Gastroesophageal sphincter (tissue), 4 donors: ENCODE measurements around the gene USP28. TPM values are rescaled to one million over a fixed set of nuclear protein-coding genes. Genes with fewer than 3 reads are reported as not detected.
A peak's percentile ranks its signal among the peaks of the same experiment; 100 is the strongest.
"Not testable (repeated sequence)": the region's sequence is repeated elsewhere in the genome, so short reads cannot be mapped to it uniquely, and the experiment has no call there.

ENCODE experiments used
- ATAC-seq: fragments of 150-250 bp; one replicate; pipeline ENCODE4 v1.9.1; 2016; ENCODE audit warnings: mild to moderate bottlenecking, moderate library complexity
- H3K27ac ChIP-seq, 4 donors: fragments of 200-600 bp; sonication (generic) in 3 of 4; 1 replicate in 3 of 4; 2 replicates in 1 of 4; pipeline ENCODE4 v1.5.1; 2016 to 2019
- H3K27me3 ChIP-seq: fragments of 200-600 bp; sonication (generic); one replicate; pipeline ENCODE4 v1.5.1; 2019
- H3K36me3 ChIP-seq, 2 donors: fragments of 200-600 bp; sonication (generic); one replicate each; pipeline ENCODE4 v1.5.1; 2019; ENCODE audit warnings: control low read depth in 1 of 2
- H3K4me1 ChIP-seq, 3 donors: fragments of 200-600 bp; sonication (generic); 1 replicate in 2 of 3; 2 replicates in 1 of 3; pipeline ENCODE4 v1.5.1; 2016 to 2019; ENCODE audit warnings: control low read depth in 2 of 3
- H3K4me3 ChIP-seq, 2 donors: fragments of 200-600 bp; sonication (generic); one replicate each; pipeline ENCODE4 v1.5.1; 2019; ENCODE audit warnings: mild to moderate bottlenecking in 1 of 2, moderate library complexity in 1 of 2
- H3K9me3 ChIP-seq, 3 donors: fragments of 200-600 bp; sonication (generic); one replicate each; pipeline ENCODE4 v1.5.1; 2017 to 2019; ENCODE audit warnings: control low read depth in 2 of 3
- CTCF ChIP-seq, 4 experiments: fragments of 200-600 bp in 2 of 4; fragments of 450-650 bp in 2 of 4; sonication (generic) in 1 of 4; IDR thresholded peaks; one replicate each; pipeline ENCODE4 v1.5.1; 2017 to 2019; ENCODE audit warnings: antibody characterized with exemption in 4 of 4, mild to moderate bottlenecking in 2 of 4, moderate library complexity in 2 of 4
- EP300 ChIP-seq: sonication (generic); formaldehyde crosslinking; IDR thresholded peaks from one replicate; pipeline ENCODE4 v1.6.1; 2017; ENCODE audit warnings: antibody characterized with exemption, mild to moderate bottlenecking
- POLR2A ChIP-seq, 2 donors: fragments of 450-650 bp; IDR thresholded peaks; one replicate each; pipeline ENCODE4 v1.6.1; 2017; ENCODE audit warnings: antibody characterized with exemption in 2 of 2, mild to moderate bottlenecking in 2 of 2, moderate library complexity in 1 of 2
- POLR2AphosphoS5 ChIP-seq: sonication (generic); formaldehyde crosslinking; IDR thresholded peaks from one replicate; pipeline ENCODE4 v1.6.1; 2017; ENCODE audit warnings: antibody characterized with exemption
- WGBS, 2 donors: methylation state at CpG; one replicate each; pipeline ENCODE4 v1.1.5; 2018; ENCODE audit warnings: low coverage in 1 of 2; 5-methylcytosine and 5-hydroxymethylcytosine counted together
- total RNA-seq, 4 donors: library from RNA; depleted of rRNA; stranded (reverse); fragments of >200 nt; gene quantifications; one replicate each; pipeline ENCODE4 v1.1.0, GENCODE V29; 2016

The USP28 gene
- total RNA-seq, 4 donors from 2014 or later: 12.5 to 64.8 (median 38.7) TPM

GRCh38 chr11:113805640-113806039 is 69.7 kb downstream of the USP28 start:
- no peaks in the 10 kb centered on the region for H3K27me3 ChIP-seq
- H3K9me3 ChIP-seq: no peaks in the 10 kb centered on the region
- H3K4me1 ChIP-seq: no peaks in the 10 kb centered on the region
- H3K36me3 ChIP-seq: peaks cover 0 to 100% of the 10 kb centered on the region in 2 donors
- no peak overlapping the region for H3K27ac ChIP-seq
- TF ChIP-seq POLR2A (IDR thresholded peaks at IDR 0.05): no peak
- no peak for TF ChIP-seq CTCF (IDR thresholded peaks at IDR 0.05)
- TF ChIP-seq POLR2AphosphoS5: no peak
- no peak for TF ChIP-seq EP300
- no peak for ATAC-seq
- H3K4me3 ChIP-seq: no peak overlapping the region

DNA sequence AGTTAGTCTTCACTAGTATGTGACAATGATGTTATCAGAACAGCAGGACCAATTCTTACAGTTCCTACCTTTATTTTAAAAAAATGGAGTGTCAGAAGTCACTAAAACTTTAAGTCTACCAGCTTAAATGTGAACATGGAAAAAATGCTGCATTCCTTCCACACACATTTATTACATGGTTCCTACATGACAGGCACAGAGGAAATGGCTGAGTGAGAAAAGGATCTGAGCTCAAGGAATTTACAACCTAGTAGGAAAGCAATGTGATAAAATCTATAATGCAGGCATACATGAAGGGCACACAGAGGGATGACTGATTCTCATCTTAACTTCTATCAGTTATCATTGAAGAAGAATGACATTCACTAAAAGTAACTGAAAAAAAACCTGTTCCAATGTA is 72.8 kb downstream of the USP28 start:
- no peak for TF ChIP-seq EP300
- no peak for TF ChIP-seq POLR2A (IDR thresholded peaks at IDR 0.05)
- TF ChIP-seq CTCF (IDR thresholded peaks at IDR 0.05): no peak
- TF ChIP-seq POLR2AphosphoS5: no peak
- H3K27ac ChIP-seq: no peak overlapping the region
- H3K36me3 ChIP-seq: peaks cover 6 to 99% of the 10 kb centered on the region in 2 donors
- no peak for ATAC-seq
- H3K9me3 ChIP-seq: no peaks in the 10 kb centered on the region
- no peaks in the 10 kb centered on the region for H3K4me1 ChIP-seq
- no peaks in the 10 kb centered on the region for H3K27me3 ChIP-seq
- H3K4me3 ChIP-seq: no peak overlapping the region

DNA sequence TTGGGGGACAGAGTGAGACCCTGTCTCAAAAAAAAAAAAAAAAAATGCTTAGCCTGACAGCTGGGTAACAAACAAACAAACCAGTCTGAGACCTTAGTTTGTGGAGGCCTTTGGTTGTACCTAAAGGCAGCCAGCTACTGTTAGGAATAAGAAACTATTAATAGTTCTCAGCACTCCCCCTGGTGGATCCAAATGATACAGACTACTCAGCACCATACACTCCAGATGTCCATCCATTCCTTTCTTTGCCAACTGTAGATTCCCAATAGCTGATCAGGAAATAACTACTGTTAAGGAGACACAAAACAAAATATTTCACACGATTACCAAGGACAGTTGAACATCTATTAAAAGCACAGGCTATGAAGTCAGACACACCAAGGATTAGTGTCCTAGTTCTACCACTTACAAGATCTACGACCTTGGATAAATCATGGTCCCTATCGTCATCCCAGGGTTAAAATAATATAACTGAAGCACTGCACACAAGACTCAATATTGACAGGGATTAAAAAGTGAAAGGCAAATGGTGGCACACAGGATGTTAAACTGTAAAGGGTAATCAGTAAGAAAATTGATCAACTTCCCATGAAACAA is 78.6 kb downstream of the USP28 start:
- TF ChIP-seq CTCF (IDR thresholded peaks at IDR 0.05): peak; percentile 43 to 63 (median 54)
- no peak for TF ChIP-seq EP300
- TF ChIP-seq POLR2AphosphoS5: no peak
- no peaks in the 10 kb centered on the region for H3K9me3 ChIP-seq
- H3K27ac ChIP-seq: no peak overlapping the region
- H3K27me3 ChIP-seq: no peaks in the 10 kb centered on the region
- 54 to 69% methylated on average over 3 of the region's 3 CpGs for WGBS, 2 donors
- peaks cover 6 to 45% of the 10 kb centered on the region in 2 donors for H3K36me3 ChIP-seq
- no peak overlapping the region for H3K4me3 ChIP-seq
- H3K4me1 ChIP-seq: no peaks in the 10 kb centered on the region
- peak; percentile 84 for ATAC-seq

- Histone ChIP-seq H3K4me1 (no peaks in the 10 kb centered on the region), H3K36me3 (no peaks in the 10 kb centered on the region), H3K27me3 (peaks cover 13% of the 10 kb centered on the region), H3K9me3 (no peaks in the 10 kb centered on the region), H3K4me3 (no peak overlapping the region), H3K27ac (no peak overlapping the region)
- TF ChIP-seq CTCF (IDR thresholded peaks at IDR 0.05) (no peak), POLR2A (IDR thresholded peaks at IDR 0.05) (no peak)
- WGBS, 2 donors: 85 to 87% methylated on average over 21 to 23 of the region's 35 CpGs
- no peak for ATAC-seq
These were observed 85.6 kb downstream of the USP28 start for GRCh38 chr11:113789675-113790320.

GRCh38 chr11:113789016-113789415 is 86.4 kb downstream of the USP28 start:
- H3K27ac ChIP-seq, H3K4me3 ChIP-seq, ATAC-seq, H3K9me3 ChIP-seq, H3K4me1 ChIP-seq, H3K36me3 ChIP-seq: not testable (repeated sequence)
- H3K27me3 ChIP-seq: peaks cover 13% of the 10 kb centered on the region
- 70 to 83% methylated on average over 3 to 19 of the region's 22 CpGs for WGBS, 2 donors
